ES-I3 (cell line): Measurements from ENCODE around the gene SH3TC1.

Experiments used
- H3K36me3 ChIP-seq: 2 replicates; pipeline ENCODE4 v1.6.1; 2013; ENCODE audit warnings: mild to moderate bottlenecking, low read length, control low read depth, moderate library complexity; ENCODE audit not compliant: insufficient read depth
- H3K4me1 ChIP-seq: 2 replicates; pipeline ENCODE4 v1.6.1; 2013; ENCODE audit warnings: mild to moderate bottlenecking, control low read depth, low read length; ENCODE audit not compliant: insufficient read depth
- H3K9ac ChIP-seq: 2 replicates; pipeline ENCODE4 v1.6.1; 2013; ENCODE audit warnings: low read depth, mild to moderate bottlenecking, low read length, moderate library complexity
- H3K9me3 ChIP-seq: 2 replicates; pipeline ENCODE4 v1.6.1; 2013; ENCODE audit warnings: mild to moderate bottlenecking, low read length, moderate library complexity; ENCODE audit not compliant: control insufficient read depth, insufficient read depth

SH3TC1 gene

GRCh38 chr4:8244931-8245460, 45.9 kb downstream of the SH3TC1 start:
- Histone ChIP-seq H3K9ac (no peak overlapping the region), H3K36me3 (no peaks in the 10 kb centered on the region), H3K4me1 (no peaks in the 10 kb centered on the region), H3K9me3 (no peaks in the 10 kb centered on the region)

DNA sequence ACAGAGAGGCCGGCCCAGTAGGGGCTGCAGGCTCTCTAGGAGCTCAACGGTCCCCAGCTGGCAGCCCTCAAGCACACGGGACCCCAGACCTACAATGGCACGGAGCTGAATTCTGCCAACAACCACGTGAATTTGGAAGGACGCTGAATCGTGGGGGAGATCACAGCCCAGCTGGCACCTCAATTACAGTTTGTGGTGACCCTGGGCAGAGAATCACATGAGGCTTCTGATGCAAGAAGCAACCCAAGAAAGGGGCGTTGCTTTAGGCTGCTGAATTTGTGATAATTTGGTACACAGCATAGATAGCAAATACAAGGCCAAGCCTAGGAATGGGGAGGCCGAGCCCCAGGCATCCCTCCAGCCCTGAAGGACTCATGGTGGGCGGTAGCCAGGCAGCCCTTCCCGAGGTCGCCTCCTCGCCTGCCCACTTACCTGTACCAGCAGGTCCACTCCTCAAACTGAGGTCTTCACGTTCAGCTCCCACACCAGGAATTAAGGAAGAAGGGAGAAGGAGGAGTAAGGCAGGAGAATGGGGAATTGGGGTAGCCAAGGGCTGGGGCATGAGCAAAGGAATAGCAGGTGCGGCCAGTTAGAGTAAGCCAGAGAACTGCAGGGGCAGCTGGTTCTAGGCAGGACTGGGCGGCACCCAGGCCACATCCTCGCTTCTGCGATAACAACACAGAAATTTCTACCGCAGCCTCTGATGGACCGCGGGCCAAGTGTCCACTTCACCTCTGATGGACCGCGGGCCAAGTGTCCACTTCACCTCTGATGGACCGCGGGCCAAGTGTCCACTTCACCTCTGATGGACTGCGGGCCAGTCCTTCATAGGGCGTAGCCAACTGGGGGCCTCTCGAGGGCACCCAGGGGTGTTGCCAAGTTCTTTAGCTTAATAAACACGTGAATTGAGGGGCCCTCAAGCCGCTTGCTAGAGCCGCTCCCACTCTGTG, 47.1 kb downstream of the SH3TC1 start:
- Histone ChIP-seq H3K9me3 (no peaks in the 10 kb centered on the region), H3K4me1 (no peaks in the 10 kb centered on the region), H3K36me3 (no peaks in the 10 kb centered on the region), H3K9ac (no peak overlapping the region)

DNA sequence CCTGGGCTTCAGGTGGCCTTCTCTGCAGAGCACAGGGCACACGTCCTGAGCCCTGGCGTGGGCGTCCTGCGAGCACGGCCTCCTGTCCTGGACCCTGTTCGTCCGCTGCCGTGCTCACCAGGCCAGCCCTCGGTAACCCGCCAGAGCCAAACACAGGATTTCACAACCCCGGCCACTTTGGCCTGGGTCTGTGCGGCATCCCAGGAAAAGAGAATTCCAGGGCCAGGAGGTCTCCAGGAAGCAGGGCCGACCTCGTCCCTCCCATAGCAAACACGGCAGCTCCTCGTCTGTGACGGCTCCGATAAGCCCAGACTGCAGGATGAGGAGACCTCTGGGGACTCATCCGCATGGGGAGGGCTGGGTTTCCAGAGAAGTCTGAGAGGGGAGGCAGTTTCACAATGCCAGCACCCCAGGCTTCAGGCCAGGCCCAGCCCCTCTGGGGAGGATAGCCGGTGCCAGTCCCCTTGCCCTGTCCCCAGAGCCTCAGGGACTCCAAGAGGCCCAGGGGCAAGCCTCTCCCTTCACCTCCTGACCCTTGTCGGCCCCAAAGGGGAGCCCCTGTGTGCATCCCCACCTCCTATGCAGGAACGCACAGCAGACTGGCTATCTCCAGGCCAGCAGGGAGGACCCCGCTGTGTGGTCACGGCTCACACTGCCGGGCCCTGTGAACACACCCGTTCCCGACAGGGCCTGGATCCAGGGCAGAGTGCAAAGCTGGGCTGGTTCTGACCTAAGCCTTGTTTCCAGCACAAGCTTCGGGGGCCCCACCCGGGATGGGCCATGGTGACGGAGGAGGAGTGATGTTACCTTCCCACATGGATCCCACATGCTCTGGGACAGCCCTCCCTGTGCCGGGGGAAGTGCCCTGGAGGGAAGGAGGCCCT, 48.2 kb downstream of the SH3TC1 start:
- no peak overlapping the region for H3K9ac ChIP-seq
- no peaks in the 10 kb centered on the region for H3K9me3 ChIP-seq
- no peaks in the 10 kb centered on the region for H3K36me3 ChIP-seq
- H3K4me1 ChIP-seq, result no peaks in the 10 kb centered on the region

DNA sequence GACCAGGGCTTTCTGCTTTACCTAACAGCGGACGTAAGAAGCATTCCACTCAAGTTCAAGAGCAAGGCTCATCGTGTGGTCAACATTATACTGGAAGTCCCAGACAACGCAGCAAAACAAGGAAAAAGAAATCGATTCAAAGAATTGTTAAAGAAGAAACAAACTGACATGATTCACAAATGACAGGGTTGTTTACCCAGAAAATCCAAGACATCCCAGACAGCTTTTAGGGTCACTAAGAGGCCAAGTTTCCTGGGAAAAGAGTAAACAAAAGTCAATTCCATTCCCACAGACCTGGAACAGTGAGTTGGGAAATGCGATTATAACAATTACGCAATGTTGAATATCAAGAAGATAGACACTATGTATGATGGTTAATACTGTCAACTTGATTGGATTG, 49.0 kb downstream of the SH3TC1 start:
- H3K9ac ChIP-seq, result no peak overlapping the region

DNA sequence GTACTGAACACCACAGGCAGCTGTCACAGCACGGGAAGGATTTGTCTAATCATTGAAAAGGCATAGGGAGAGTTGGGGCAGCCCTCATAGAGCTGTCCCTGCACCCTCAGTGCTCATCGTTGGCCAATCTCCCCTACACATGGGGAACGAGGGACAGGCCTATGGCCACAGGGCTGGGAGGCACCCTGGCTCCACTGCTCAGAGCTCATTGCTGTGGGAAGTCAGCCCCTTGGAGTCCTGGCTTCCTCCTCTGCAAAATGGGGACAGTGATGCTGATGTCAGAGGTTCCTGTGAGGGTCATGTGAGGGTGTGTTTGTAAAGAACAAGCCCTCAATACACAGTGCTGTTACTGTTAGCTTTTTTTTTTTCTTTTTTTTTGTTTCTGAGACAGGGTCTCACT, 51.1 kb downstream of the SH3TC1 start:
- Histone ChIP-seq H3K9ac (no peak overlapping the region), H3K4me1 (no peaks in the 10 kb centered on the region), H3K36me3 (no peaks in the 10 kb centered on the region), H3K9me3 (no peaks in the 10 kb centered on the region)

More for the DNA sequence above, 49.0 kb downstream of the SH3TC1 start:
- H3K9me3 ChIP-seq, result no peaks in the 10 kb centered on the region
- no peaks in the 10 kb centered on the region for H3K36me3 ChIP-seq
- no peaks in the 10 kb centered on the region for H3K4me1 ChIP-seq

DNA sequence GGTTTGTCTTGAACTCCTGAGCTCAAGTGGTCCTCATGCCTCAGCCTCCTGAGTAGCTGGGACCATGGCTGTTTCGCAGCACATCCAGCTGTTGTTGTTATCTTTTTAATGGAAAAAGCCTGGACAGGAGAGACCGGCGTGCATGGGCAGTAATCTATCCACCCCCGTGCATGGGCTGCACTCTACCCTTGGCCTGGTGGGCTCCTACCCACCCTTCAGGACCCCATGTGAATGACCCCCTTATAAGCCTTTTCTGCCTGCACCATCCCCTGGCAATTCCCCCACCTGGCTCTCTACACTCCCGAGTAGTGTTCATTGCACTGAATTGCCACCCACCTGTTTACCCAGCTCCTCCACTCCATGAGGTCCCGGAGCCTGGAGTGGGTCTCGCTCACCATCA, 51.5 kb downstream of the SH3TC1 start:
- Histone ChIP-seq H3K9me3 (no peaks in the 10 kb centered on the region), H3K36me3 (no peaks in the 10 kb centered on the region), H3K9ac (no peak overlapping the region), H3K4me1 (no peaks in the 10 kb centered on the region)

DNA sequence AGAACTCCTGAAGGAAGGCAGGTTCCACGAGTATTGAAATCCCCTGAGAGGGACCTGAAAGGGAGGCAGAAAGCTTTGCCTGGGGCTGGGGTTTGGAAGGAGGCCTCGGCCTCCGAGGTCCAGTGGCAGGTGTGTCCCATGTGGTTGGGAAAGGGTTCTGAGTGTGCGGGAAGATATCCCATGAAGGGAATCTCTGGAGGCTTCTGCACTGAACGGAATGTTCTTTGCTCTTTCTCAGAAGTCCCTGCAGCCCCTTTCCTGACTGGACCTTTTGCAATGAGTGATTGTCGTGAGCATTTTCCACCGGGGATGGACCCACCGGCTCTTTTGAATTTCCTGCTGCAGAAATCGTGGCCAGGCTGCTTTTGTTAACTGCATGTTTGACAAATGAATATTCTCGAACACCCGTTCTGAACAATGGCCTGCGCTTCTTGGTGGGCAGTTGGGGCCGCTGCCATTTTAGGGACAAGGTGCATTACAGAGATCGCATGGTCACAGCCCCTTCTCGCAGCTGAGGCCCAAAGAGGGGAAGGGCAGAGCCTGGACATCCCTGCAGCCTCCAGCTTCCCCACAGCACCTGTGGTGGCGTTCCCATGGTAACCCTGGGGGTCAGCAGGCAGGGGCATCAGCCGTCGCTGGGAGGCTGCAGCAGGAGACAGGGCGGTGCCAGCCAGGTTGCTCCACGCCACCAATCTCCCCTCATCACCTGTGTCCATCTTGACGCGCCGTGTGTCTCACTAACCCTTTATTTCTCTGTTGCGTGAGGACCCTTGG, 52.2 kb downstream of the SH3TC1 start:
- H3K9me3 ChIP-seq, result no peaks in the 10 kb centered on the region
- no peaks in the 10 kb centered on the region for H3K36me3 ChIP-seq
- no peak overlapping the region for H3K9ac ChIP-seq
- H3K4me1 ChIP-seq, result no peaks in the 10 kb centered on the region

GRCh38 chr4:8252301-8253173, 53.4 kb downstream of the SH3TC1 start:
- Histone ChIP-seq H3K4me1 (no peaks in the 10 kb centered on the region), H3K9me3 (no peaks in the 10 kb centered on the region), H3K36me3 (no peaks in the 10 kb centered on the region), H3K9ac (no peak overlapping the region)

- no peak overlapping the region for H3K9ac ChIP-seq
- H3K36me3 ChIP-seq, result no peaks in the 10 kb centered on the region
- H3K9me3 ChIP-seq, result no peaks in the 10 kb centered on the region
- H3K4me1 ChIP-seq, result no peaks in the 10 kb centered on the region
Measured at GRCh38 chr4:8254076-8254475, 55.0 kb downstream of the SH3TC1 start.

- H3K4me1 ChIP-seq, result no peaks in the 10 kb centered on the region
- H3K9me3 ChIP-seq, result no peaks in the 10 kb centered on the region
- H3K36me3 ChIP-seq, result no peaks in the 10 kb centered on the region
- no peak overlapping the region for H3K9ac ChIP-seq
Measured at GRCh38 chr4:8255698-8256441, 56.8 kb downstream of the SH3TC1 start.

DNA sequence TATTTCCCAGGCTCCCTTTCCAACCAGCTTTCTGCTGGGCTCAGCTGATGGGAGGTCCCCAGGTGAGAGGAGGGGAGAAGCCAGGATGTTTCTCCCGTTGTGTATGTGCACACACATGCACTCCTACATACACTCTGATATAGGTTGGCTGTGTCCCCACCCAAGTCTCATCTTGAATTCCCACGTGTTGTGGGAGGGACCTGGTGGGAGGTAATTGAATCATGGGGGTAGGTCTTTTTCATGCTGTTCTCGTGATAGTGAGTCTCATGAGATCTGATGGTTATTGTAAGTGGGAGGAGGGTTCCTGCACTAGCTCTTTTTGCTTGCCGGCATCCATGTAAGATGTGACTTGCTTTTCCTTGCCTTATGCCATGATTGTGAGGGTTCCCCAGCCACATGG, 58.8 kb downstream of the SH3TC1 start:
- Histone ChIP-seq H3K9me3 (no peaks in the 10 kb centered on the region), H3K4me1 (no peaks in the 10 kb centered on the region; the same call in 1 of the 2 replicates), H3K9ac (no peak overlapping the region), H3K36me3 (no peaks in the 10 kb centered on the region)

DNA sequence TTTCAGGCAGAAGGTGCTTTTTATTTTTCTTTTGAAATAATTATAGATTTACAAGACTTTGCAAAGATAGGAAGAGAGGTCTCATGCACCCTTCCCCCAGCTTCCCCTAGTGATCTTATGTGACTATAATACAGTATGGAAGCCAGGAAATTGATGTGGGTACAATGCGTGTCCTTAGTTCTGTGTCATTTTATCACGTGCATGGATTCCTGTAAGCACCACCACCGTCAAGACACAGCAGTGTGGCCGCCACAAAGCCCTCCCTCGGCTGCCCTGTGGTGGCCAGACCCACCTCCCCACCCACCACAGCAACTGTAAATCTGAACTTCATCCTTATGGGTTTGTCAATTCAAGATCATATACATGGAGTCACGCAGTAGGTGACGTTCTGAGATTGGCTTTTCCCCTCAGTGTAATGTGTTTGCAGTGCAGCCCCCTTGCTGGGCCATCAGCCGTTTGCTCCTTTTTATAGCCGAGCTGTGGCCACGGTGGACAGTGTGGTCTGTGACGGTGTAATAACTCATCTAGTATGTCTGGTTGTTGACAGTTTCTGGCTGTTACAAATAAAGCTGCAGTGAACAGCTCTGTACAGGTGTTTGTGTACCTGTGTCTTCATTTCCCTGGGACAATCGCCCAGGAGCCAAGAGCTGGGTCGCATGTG, 59.6 kb downstream of the SH3TC1 start:
- Histone ChIP-seq H3K9me3 (no peaks in the 10 kb centered on the region), H3K4me1 (no peaks in the 10 kb centered on the region; the same call in 1 of the 2 replicates), H3K36me3 (no peaks in the 10 kb centered on the region), H3K9ac (no peak overlapping the region)
